H7 (cell line): ENCODE data around the gene DMRTC2. TPM values are rescaled to one million over a fixed set of nuclear protein-coding genes. Genes with fewer than 3 reads are reported as not detected.
A peak's percentile ranks its signal among the peaks of the same experiment; 100 is the strongest.

Source experiments
- DNase-seq: peaks from one replicate; pipeline ENCODE4 v3.0.0; 2012
- H3K27me3 ChIP-seq: 2 replicates; pipeline ENCODE4 v1.6.0; 2011; ENCODE audit warnings: mild to moderate bottlenecking, low read length; ENCODE audit not compliant: control insufficient read depth, insufficient read depth
- H3K36me3 ChIP-seq: replicated peaks from 2 replicates; pipeline ENCODE4 v1.5.1; 2011; ENCODE audit warnings: low read length; ENCODE audit not compliant: control insufficient read depth, insufficient read depth
- H3K4me3 ChIP-seq: 2 replicates; pipeline ENCODE4 v1.5.1; 2011; ENCODE audit warnings: low read depth, mild to moderate bottlenecking, control low read depth, low read length, moderate library complexity; ENCODE audit not compliant: insufficient read depth
- total RNA-seq: library from RNA; depleted of rRNA; stranded (reverse); fragments of >200 nt; shearing (Covaris generic); gene quantifications from 2 replicates; pipeline ENCODE4 v1.2.3, GENCODE V29; 2014

The DMRTC2 gene
- total RNA-seq, 1 experiment from 2014 or later: not detected

DNA sequence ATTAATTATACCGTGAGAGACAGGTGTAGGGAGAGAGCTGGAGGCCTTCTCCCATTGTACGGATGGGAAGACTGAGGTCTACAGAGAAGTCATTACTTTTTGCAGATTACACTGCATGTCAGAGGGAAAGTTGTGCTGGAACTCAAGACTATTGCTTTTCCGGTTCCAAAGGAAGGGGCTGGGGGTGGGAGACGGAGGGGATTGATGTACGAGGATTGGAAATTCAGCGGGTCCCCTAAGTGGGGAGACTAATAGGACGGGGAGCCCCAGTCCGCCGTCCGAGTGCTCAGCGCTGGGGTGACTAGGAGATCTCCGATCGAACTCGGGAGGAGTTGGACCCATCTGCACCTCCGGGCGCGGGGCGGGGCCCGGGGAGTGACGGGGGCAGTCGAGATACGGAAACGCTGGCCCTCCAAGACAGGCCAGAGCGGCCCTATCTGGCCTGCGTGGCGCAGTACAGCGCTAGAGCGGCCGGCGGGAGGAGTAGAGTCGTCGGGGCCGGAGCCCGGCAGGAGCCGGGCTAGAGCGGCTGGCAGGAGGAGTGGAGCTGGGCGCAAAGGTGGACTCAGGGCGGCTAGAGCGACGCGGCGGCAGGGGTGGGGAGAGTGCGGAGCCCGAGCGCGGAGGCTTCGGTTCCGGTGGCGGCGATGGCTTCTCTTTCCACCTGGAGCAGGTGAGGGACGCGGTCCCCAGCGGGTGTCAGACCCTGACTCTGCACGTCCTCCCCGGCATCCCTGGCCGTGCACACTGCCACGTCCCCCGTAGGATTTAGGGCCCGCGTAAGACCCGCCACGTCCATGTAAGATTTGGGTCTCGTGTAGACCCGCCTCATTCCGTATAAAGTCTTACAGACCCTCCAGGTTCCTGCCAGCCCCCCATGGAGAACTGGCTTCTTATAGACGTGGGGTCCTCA, 39.2 kb downstream of the DMRTC2 start:
- DNase-seq: peak; percentile 99
- H3K27me3 ChIP-seq: peaks cover 2% of the 10 kb centered on the region; the same call in 1 of the 2 replicates

DNA sequence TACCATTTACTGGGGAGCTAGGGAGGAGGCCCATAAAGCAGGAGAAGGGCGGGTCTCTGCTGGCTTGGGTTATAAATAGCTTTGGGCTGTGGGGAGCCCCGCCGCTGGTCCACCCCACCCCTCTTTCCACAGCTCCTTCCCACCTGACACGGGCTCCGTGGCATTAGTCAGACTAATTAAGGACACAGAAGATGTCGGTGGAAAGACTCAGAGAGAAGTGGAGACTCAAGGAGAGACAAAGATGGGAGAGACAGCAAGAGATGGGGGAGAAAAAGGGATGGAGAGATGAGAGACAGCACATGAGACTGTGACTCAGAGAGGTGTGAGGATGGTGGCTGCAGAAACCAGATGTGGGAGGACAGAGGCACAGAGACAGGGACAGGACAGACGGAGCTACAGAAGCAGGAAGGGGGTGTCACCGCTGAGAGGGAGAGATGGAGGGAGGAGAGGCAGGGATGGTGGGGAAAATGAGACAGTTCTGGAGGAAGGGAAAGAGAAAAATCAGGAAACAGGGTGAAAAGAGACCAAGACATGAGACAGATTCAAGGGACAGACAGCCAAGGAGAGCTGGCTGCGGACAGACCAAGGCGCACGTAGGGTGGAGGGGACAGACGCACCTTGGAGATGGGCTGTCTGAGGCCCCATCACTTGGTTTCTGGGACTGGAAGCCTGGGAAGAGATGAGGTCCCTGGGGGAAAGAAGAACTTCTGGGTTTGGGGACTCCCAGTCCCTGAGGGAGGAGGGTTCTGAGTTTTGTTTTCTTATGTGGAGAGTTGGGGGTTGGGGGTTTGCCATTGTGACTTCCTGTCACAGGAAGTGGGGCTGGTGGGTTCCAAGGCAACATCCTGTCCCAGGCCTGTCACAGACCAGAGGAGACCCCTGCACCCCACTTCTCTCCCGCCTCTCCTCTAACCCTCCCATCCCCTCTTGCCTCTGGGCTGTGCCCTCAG, 42.2 kb downstream of the DMRTC2 start:
- Histone ChIP-seq H3K4me3 (no peak overlapping the region), H3K36me3 (peaks cover 4% of the 10 kb centered on the region), H3K27me3 (peaks cover 2% of the 10 kb centered on the region; the same call in 1 of the 2 replicates)
- no peak for DNase-seq

More for the DNA sequence above, 39.2 kb downstream of the DMRTC2 start:
- peak overlapping the region; percentile 88 for H3K4me3 ChIP-seq
- peaks cover 1% of the 10 kb centered on the region for H3K36me3 ChIP-seq

- Histone ChIP-seq H3K36me3 (peaks cover 4% of the 10 kb centered on the region), H3K4me3 (no peak overlapping the region), H3K27me3 (no peaks in the 10 kb centered on the region)
- peak; percentile 92 for DNase-seq
Observed at GRCh38 chr19:41887711-41888382, 43.0 kb downstream of the DMRTC2 start.

- DNase-seq: no peak
Observed at GRCh38 chr19:41888926-41889325, 44.1 kb downstream of the DMRTC2 start.

DNA sequence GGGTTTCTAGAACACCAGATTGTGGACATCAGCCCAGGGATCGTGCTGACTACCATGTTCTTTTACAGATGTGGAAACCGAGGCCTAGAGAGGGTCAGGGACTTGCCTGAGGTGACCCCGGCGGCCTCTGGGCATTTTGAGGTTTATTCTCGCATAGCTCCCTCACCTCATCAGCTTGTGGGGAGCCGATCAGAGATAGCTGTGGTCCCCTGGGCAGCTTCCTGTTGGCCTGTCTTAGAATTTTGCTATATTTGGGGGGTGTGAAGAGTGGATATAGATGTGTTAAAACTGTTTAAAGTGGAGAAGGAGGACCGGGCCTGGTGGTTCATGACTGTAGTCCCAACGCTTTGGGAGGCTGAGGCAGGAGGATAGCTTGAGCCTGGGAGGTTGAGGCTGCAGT, 45.1 kb downstream of the DMRTC2 start:
- no peaks in the 10 kb centered on the region for H3K27me3 ChIP-seq
- no peak overlapping the region for H3K4me3 ChIP-seq
- peaks cover 4% of the 10 kb centered on the region for H3K36me3 ChIP-seq
- DNase-seq: no peak

More at GRCh38 chr19:41888926-41889325, 44.1 kb downstream of the DMRTC2 start:
- peaks cover 4% of the 10 kb centered on the region for H3K36me3 ChIP-seq
- H3K4me3 ChIP-seq: no peak overlapping the region
- H3K27me3 ChIP-seq: no peaks in the 10 kb centered on the region

- no peaks in the 10 kb centered on the region for H3K27me3 ChIP-seq
- no peak for DNase-seq
- H3K36me3 ChIP-seq: peaks cover 6% of the 10 kb centered on the region
- H3K4me3 ChIP-seq: no peak overlapping the region
Observed at GRCh38 chr19:41890936-41891335, 46.1 kb downstream of the DMRTC2 start.

- H3K27me3 ChIP-seq: no peaks in the 10 kb centered on the region
- no peak overlapping the region for H3K4me3 ChIP-seq
- DNase-seq: no peak
- H3K36me3 ChIP-seq: peaks cover 6% of the 10 kb centered on the region
Observed at GRCh38 chr19:41892173-41892902, 47.5 kb downstream of the DMRTC2 start.

GRCh38 chr19:41893899-41894298, 49.1 kb downstream of the DMRTC2 start:
- Histone ChIP-seq H3K36me3 (peaks cover 6% of the 10 kb centered on the region), H3K4me3 (no peak overlapping the region), H3K27me3 (no peaks in the 10 kb centered on the region)
- peak; percentile 92 for DNase-seq

DNA sequence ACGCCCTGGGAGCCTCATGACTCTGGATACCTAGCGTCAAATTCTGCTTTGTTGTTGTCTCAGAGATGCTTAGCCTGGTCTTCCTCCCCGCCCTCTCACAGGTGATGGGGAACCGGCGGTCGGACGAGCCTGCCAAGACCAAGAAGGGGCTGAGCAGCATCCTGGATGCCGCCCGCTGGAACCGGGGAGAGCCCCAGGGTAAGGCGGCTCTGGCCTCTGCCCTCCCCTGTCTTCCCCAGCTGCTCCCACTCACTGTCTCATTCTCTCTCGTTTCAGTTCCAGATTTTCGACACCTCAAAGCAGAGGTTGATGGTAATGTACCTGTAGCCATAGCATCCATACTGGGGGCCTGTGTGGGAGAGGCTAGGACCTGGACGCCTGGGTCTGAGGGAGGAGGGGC, 49.5 kb downstream of the DMRTC2 start:
- Histone ChIP-seq H3K4me3 (no peak overlapping the region), H3K36me3 (peaks cover 4% of the 10 kb centered on the region), H3K27me3 (no peaks in the 10 kb centered on the region)
- DNase-seq: no peak

- Histone ChIP-seq H3K36me3 (peaks cover 9% of the 10 kb centered on the region), H3K4me3 (no peak overlapping the region), H3K27me3 (no peaks in the 10 kb centered on the region)
- DNase-seq: peak; percentile 77
Observed at GRCh38 chr19:41895745-41896580, 51.1 kb downstream of the DMRTC2 start.

GRCh38 chr19:41896581-41896942, 51.7 kb downstream of the DMRTC2 start:
- no peak for DNase-seq
- Histone ChIP-seq H3K27me3 (no peaks in the 10 kb centered on the region), H3K4me3 (no peak overlapping the region), H3K36me3 (peaks cover 10% of the 10 kb centered on the region)

GRCh38 chr19:41897181-41897580, 52.3 kb downstream of the DMRTC2 start:
- Histone ChIP-seq H3K4me3 (no peak overlapping the region), H3K36me3 (peaks cover 12% of the 10 kb centered on the region), H3K27me3 (no peaks in the 10 kb centered on the region)
- peak; percentile 79 for DNase-seq

DNA sequence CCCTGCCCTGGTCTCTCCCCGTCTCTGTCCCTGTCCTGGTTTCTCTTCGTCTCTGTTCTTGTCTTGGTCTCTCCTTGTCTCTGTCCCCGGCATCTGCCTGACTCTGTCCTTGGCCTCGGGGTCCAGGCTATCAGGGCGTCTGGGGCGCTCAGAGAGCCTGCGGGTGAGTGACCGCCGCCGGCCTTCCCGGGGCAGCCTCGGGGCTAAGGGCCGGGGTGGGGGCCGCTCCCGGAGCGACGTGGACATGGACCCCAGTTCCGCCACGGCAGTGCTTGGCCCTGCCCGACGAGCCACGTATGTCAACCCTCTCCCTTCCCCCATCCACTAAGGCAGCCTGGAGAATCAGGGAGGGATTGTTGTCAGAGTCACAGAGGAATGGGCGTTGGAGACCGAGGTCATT, 53.0 kb downstream of the DMRTC2 start:
- H3K4me3 ChIP-seq: no peak overlapping the region
- H3K36me3 ChIP-seq: peaks cover 14% of the 10 kb centered on the region
- H3K27me3 ChIP-seq: no peaks in the 10 kb centered on the region
- DNase-seq: no peak
